CD4-positive, alpha-beta T cell treated with Interleukin-6 at 100 ng/mL for 8 hours (primary cell): ENCODE measurements around the gene CRLF1.
"Not testable (repeated sequence)": the region's sequence is repeated elsewhere in the genome, so short reads cannot be mapped to it uniquely, and the experiment has no call there.

ENCODE experiments used
- DNase-seq: peaks from one replicate; pipeline ENCODE4 v3.0.0-alpha.2; 2020; ENCODE audit warnings: mixed read lengths, low spot score

CRLF1 gene

DNA sequence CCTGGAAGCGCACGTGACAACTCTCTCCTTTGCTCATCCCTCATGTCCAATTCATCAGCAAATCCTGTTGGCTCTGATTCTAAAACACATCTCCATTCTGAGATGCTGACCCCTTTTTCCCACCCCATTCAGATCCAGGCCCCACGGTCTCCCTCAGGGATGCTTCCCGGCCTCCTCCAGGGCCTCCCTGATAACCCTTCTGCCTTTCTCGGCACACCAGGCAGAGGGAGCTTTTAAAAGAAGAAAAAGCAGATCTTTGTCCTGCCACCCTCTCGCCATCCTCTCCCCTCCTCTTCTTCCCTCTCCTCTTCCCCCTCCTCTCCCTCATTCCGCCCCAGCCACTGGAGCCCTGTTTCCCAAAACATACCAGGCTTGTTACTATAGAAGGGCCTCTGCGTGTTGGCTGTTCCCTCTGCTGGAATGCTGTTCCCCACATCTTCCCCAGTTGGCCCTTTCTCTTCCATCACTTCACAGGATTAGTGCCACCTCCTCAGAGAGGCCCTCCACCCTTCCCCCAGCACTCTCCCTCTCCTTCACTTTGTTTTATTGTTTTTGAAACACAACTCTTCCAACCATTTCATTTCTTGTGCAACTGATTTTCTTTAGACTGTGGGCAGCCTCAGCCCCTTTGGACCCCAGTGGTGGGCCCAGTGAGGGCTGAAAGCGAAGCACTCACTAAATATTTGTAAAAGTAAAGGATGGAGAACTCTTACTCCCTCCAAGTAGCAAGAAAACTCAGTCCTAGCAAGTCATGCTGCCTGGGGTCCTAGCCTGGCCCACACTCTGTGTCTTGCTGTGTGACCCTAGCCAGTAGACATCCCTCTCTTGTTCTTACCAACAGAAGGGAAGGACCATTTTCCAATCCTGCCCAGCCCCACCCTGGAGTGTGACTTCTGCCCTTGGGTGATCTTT is 2.5 kb upstream of the CRLF1 start:
- no peak for DNase-seq

DNA sequence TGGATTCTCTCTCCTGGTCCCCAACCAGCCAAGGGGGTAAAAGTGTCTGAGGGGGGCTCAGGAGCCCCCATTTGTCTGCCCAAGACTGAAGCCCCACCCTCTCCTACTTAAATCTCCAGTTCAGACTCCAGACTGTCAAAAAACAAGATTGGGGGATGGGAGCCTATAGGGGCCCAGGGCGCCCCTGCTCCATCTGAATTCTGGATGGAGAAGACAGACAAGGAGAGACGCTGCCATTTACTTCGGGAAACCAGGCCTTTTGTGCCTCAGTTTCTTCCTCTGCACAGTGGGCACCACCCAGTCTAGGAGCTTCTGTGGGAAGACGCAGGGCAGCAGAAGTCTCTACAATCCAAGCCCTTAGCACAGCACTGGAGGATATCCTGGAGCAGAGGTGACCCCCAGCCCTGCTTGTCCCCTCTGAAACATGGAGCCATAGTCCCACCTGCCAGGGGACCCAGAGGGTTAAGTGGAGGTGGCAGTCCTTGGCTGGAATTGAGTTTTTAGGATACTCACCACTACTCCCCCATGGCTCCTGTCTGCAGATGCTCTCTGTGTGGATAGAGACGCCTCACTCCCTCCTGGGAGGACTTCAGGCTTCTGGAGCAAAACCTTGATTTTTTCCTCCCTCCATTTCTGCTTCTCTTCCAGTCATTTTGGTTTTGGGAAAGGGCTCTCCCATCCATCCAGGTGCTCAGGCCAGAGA is 1.7 kb upstream of the CRLF1 start:
- no peak for DNase-seq

DNA sequence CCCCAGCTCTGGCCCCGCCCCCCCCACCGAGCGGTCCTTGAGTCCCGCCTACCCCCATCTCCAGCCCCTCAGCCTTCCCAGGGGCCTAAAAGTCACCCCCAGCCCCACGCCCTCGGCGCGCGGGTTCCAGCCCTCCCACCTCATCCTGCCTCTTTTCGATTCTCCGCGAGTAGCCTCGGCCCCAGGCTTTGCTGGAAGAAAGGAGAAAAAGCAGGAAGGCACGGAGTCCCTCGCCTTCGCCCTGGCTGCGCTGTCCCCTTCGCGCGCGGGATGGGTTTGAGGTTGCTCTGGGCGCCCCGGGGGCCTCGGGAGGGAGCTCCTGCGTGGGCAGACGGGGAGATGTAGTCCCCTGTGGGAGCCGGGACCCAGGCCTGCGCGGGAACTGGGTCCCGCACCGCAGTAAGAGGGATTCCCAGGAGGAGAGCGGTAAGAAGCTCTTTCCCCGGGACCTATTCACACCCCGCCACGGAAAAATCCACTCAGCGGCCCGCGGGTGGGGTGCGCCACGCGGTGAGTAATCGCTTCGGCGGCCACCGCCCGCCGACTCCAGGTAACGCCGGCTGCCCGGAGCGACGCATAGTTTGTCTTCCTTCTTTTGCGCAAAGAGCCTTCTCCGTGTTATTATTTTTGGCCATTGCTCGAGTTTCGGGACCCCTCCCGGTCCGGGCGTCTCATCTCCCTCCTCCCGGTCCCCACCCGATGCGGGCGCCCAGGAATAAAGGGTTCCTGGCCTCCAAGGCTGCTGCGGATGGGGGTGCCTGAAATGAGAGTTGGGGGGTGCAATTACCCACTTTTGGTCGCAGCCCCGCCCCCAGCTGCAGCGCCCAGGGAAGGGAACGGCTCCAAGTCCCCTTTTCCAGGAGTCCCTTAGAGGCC is 865 bp upstream of the CRLF1 start:
- no peak for DNase-seq

DNA sequence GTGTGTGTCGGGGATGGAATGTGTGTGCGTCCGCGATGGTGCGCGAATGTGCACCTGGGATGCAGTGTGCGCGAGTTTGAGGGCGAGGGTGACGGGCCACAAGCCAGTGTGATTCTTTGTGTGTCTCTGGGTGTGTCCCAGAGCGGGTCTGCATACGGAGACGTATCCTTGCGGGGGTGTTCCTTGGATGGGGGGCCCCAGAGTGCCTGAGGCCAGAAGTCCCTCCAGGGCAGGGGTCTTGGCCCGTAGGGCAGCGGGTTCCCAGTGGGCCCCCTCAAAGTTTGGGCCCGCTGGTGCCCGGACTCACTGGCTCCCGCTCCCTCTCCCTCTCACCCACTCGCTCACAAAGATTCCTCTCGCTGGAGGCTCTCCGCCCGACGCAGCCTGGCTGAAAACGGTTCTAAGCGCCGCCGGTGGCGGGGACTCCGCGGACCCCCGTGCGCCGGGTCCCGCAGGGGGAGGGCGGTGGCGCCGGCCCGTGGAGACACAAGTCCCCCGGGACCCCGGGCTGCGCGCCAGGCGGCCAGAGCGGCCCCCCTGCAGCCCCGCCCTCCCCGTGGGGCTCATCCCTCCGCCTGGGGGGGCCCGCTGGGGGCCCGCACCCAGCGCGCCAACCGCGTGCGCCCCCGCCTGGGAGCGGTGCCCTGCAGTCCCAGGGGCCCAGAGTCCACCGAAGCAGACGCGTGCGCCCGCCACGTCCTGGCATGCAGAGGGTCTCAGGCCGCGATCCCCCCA is 886 bp downstream of the CRLF1 start:
- no peak for DNase-seq

DNA sequence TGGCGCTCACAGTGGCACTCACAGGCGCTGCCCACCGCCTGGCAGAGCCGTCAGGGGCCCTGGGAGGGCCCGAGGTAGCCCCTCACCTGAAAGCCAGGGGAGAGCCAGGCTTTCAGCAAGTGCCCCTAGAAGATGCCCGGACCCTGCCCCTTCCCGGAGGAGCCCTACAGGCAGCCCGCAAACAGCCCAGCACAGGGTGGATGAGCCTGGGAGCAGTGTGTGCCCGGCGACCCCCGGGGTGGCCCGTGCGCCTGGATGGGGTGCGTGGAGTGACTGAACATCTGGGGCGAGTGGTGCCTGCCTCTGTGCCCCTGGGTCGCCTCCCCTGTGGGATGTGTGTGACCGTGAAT is 1.4 kb downstream of the CRLF1 start:
- no peak for DNase-seq

DNA sequence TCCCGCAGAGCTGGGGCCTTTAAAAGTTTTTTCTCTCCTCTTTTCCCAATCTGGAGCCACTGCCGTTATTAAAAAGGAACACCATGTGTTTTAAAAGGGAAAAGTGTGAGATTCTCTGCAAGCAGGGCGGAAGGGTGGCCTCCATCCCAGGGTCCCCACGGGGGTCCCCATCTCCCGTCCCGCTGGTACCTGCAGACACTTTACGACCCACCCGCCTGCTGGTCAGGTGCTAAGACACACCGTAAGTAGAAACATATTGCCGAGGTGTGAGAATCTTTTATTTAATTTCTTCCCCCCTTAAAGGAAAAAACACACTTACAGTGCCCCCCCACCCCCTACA is 1.8 kb downstream of the CRLF1 start:
- no peak for DNase-seq

DNA sequence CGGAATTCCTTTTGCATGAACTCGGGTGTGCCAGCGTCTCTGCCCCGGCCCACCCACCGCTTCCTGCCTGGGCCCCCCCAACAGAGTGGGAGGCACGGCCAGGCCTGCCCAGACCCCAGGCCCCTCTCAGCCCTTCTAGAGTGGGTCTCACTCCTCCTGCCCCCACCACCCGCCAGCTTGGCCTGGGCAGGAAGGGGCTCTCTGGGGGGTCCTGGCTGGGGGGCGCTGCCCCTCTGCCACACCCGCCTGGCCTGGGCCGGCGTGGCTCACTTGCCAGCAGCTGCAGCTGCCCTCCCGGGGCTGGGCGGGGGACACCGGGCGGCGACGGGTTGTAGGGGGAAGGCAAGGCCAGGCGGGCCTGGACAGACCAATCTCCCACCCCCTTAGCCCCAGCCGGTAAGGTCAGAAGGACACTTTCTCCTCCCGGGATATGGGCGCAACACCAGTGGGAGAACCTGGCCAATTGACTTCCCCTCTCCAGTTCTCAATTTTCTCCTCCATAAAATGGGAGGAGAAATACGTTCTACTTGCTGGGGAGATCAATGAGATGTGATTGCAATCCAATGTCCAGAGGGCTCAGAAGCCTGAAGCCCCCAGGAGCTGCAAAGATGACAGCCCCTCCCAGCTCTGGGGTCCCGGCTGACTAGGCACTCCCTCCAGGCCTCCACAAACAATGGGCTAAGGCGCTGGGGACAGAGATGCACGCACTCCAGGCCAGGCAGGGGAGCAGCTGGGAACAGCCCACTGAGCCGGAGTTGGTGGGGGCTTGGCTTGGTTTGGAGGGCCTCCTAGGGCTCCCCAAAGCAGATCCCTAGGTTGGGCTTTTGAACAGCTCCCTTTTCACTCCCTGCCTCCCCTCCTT is 2.4 kb downstream of the CRLF1 start:
- DNase-seq = no peak

DNA sequence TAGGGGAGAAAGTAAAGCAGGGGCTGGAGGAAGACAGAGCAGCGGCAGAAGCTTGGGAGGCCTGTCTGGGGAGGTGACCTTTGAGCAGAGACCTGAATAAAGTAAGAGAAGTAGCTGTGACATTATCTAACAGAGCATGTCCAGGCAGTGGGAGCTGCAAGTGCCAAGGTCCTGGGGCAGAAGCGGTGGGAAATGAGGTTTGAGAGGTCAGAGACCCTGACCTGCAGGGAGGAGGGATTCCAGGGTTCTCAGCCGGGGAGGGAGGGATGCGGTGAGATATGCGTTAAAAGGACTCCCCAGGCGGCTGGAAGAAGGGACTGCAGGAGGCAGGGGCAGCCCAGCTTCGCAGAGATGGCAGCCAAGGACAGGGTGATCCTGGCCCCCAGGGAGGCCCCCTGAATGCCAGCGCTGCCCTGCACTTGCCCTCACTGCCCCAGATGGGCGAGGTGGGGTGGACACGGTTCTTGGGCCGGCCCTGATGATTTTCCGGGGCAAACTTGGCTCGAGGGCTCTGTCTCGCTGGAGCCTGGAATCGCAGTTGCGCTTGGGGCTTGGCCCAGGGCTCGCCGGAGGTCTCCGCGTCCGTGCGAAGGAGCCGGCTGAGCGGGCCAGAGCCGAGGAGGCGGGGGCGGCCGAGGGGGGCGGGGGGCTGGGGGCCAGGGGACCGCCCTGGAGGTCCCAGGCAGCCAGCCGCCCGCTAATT is 3.2 kb downstream of the CRLF1 start:
- DNase-seq = no peak

DNA sequence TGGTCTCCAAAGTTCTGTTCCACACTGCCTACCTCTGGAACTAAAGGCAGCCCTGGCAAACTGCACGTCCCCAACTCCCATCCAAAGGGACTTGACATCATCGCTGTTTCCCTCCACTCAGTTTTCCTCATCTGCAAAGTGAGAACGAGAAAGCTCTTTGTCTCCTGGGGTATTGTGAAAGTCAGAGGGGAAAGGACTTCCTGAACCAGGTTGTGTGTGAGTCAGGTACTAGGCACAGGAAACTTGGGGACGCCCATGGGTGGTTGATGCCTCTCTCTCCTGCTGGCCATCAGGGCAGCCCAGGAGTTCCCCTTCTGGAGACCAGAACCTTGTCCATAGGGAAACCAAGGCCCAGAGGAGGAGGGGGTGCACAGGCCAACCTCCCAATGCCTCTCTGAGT is 4.7 kb downstream of the CRLF1 start:
- DNase-seq = no peak

DNA sequence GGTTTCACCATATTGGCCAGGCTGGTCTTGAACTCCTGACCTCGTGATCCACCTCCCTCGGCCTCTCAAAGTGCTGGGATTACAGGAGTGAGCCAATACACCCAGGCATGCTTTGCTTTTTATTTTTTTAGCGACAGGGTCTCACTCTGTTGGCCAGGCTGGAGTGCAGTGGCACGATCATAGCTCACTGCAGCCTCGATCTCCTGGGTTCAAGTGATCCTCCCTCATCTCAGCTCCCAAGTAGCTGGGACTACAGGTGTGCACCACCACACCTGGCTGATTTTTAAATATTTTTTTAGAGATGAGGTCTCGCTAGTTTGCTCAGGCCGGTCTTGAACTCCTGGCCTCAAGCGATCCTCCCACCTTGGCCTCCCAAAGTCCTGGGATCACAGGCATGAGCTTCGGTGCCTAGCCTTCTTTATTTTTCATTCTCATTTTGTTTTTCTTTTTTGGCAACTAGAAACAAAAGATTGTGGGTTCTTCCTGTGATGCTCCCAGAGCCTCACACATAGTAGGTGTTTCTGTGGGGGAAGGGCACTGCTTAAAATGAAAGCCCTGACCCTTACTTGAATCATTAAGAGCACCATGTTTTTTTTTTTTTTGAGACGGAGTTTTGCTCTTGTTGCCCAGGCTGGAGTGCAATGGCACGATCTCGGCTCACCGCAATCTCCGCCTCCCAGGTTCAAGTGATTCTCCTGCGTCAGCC is 5.8 kb downstream of the CRLF1 start:
- not testable (repeated sequence) for DNase-seq

DNA sequence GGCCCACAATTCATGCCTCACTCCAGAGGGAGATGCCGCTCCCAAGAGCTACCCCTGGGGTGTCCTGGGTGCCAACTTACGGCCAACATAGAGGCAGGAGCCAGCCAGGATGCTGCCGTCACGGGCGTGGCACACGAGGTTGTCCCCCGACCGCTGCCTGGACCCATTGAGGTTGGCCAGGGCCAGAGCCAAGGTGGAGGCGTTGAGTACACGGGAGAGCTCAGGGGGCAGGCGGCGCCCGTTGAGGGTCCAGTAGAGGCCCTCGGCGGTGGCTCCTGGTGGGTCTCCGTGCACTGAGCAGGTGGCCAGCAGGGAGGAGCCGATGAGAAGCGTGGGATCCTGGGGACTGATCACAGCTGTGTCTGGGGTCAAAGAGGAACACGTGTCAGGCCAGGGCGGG is 7.1 kb downstream of the CRLF1 start:
- no peak for DNase-seq

DNA sequence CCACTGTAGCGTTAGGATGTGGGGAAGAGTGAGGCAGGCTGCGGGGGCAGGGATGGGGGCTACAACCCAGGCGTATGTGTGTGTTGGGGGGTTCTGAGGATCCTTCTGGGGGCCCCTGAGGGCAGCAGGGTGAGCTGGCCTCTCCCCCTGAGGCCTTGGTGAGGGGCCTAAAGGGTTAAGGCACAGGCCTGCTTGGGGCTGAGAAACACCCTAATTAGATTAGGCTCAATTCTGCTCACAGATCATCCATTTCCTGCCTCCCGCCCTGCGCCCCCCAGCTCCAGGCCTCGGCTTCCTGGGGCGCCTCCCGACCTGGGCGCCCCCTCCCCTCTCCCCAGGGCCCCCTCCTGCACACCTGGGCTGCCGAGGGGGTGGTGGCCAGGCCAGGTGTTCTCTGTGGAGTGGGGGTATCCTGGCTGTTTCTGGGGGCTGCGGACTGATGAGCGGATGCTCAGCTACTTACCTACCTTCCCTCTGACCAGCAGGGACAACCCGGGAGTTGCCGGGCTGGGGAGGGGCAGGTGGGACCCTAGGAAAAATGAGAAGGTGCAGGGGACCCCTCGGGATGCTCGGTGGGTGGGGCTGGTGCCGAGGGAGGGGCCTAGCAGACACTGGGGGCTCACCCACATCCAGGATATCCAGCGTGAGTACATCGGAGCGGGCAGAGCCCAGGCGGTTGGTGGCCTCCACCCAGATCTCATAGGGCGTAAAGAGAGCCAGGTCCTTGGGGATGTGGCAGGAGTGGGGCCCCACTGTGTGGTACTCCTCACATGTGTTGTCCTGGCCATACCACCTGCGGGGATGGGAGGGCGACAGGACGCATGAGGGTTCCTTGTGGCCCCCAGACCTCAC is 8.6 kb downstream of the CRLF1 start:
- DNase-seq = no peak

DNA sequence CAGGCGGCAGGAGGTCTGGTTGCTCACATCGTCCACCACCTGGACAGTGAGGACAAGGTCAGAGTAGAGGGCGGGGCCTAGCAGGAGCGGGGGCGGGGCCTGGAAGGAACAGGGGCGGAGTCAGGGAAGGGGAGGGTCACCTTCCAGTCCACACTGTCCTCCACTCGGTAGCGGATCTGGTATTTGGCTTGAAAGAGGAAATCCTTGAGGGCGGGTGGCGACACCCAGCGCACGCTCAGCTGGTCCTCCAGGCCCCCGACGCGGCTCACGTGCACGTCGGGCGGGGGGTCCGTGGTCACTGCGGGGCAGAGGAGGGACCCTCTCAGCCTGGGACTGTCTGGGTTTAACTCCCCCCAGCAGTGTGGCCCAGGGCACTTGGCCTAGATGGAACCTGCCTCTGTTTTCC is 9.8 kb downstream of the CRLF1 start:
- no peak for DNase-seq

DNA sequence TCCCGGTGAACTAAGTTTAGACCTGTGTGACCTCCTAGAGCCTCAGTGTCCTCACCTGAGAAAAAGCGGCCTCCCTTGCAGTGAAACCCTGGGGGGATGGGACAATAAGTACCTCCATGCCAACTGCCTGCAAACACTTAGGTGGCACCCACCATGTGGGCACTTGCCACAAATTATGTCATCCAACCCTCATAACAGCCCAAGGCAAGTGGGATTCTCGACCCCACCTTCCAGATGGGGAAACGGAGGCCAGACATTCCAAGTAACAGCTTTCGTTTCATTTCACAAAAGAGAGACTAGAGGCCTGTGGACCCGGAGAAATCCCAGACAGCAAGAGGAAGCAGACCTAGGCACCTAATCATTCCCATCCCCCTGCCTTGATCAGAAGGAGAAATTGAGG is 11.1 kb downstream of the CRLF1 start:
- DNase-seq = no peak

DNA sequence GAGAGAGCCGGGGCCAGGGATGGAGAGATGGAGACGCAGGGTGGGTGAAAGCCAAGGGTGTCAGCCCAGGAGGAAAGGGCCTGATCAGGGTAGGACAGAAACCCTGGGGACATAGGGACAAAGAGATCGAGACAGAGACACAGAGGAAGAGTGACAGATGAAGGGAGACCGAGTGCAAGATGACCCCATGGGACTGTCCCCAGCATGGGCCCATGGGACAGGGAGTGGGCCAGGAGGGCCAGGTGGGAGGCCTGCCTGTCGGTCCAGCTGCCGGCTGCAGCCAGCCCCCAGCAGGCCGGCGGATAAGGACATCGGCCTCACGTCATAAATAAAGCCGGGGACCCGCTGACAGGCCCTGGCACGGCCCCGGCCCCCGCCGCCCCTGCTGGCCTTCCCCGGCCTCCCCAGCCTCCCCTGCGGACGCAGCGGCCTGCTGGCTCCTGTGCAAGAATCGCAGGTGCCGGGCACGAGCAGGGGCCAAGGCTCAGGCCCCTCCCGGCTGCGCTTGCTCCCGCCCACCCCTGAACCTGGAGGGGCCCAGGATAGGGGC is 11.7 kb downstream of the CRLF1 start:
- no peak for DNase-seq

DNA sequence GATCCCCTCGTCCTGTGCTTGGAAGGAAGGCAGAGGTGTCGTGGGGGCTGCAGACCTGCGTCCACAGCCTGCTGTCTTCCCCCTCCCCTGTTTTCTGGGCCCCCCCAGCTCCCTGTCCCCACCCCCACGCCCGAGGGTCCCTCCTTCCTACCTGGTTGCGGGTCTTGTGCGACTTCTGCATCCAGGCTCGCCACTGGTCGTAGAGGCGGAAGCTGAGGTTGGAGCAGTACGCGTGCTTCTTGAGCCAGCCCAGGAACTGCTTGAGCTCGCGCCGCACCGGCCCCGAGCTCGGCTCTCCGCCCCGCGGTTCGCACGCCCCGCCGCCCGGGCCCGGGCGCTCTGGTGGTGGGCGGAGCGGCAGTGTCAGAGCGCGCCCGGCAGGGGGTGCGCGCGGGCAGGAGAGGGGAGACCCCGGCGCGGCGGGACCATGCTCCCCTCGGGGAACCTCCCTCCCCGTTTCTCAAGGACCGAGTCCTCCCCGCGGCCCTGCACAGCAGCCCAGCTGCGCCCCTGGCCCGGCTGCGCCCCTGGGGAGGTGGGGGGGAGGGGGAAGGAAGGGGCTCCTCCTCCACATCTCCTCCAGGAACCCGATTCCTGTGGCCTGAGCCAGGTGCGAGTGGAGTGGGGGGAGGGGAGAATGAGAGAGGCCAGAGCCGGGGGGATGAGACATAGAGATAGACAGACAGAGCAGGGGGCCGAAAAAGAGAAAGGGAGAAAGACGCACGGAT is 12.3 kb downstream of the CRLF1 start:
- peak; percentile 68 for DNase-seq

DNA sequence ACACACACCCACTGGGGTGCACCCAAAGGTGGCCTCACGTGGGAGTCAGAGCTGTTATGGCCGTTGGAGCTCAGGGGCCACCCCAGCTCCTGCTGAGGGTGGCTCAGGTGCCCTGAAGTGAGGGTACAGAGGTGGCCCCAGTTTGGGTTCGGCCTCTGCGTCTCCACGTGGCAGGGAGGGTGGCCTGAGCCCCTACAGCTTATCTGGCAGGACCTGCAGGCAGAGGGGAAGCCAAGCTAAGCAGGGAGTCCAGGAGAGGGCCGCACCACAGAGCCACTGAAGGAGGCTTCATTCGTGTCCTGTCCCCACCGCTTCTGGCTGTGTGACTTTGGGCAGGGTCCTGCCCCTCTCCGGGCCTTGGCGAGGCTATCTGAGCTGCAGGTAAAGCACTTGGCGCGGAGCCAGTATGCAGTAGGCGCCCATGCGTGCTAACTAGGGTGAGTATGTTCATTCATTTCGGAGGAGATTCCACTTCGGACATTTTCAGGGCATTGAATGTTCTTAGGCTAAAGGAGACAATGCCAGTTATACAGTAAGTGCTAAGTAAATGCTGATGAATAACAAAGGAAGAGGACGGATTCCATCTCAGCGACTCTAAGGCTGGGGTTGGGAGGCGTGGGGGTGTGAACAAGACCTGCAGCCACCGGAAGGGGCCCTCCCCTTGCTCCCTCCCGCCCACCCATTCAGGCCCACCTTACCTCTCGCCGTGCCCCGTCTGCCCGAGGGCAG is 13.1 kb downstream of the CRLF1 start:
- no peak for DNase-seq
